ENCODE data around the gene PCBP3.

DNA sequence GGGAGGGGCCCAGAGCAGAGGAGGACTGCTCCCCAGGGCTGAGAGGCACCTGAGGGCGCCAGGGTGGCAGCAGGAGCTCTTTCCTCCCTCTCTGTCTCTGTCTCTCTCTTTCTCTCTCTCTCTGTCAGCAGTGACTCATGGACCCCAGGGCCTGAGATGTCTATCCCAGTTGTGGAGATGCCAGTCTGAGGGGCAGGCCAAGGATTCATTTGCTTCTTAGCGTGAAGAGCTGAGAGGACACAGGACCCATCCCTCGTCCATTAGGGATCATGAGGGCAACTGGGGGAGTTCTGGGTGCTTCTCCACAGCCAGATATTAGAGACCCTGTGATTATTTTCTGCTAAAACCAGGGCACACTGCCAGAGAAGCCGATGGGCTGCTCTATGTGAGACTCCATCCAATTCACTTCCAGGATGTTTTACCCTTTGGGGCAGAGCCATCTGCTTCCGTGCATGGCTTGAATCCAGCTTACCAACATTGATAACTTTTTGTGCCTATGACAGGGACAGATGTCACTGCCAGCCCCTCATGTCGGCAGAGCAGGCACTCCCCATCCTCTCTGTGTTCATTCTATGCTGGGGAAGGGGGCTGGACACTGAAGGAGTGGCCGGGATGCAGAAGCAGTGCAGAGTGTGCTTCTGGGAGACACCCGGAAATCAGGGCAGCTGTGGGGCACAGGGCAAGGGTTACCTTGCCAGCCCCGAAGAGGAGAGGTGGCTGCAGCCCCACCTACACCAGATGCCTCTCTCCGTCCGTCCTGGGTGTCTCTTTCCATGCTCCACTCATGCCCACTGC, 4.1 kb upstream of the PCBP3 start:
- TF ChIP-seq POLR2A (IDR thresholded peaks at IDR 0.05) = no peak
- TF ChIP-seq, protein P1, sequence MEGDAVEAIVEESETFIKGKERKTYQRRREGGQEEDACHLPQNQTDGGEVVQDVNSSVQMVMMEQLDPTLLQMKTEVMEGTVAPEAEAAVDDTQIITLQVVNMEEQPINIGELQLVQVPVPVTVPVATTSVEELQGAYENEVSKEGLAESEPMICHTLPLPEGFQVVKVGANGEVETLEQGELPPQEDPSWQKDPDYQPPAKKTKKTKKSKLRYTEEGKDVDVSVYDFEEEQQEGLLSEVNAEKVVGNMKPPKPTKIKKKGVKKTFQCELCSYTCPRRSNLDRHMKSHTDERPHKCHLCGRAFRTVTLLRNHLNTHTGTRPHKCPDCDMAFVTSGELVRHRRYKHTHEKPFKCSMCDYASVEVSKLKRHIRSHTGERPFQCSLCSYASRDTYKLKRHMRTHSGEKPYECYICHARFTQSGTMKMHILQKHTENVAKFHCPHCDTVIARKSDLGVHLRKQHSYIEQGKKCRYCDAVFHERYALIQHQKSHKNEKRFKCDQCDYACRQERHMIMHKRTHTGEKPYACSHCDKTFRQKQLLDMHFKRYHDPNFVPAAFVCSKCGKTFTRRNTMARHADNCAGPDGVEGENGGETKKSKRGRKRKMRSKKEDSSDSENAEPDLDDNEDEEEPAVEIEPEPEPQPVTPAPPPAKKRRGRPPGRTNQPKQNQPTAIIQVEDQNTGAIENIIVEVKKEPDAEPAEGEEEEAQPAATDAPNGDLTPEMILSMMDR (IDR thresholded peaks at IDR 0.05 in 4 of 5, conservative IDR thresholded peaks at IDR 0.05 in 1 of 5) = no peak

Data from gastrocnemius medialis (tissue), 4 donors.